ENCODE measurements around the gene CDH23. TPM values are rescaled to one million over a fixed set of nuclear protein-coding genes. Genes with fewer than 3 reads are reported as not detected.

The CDH23 gene
- polyA plus RNA-seq, 2 of the 4 experiments (the other 2 are of a cell fraction): 1.1 to 2.3 TPM

- ATAC-seq (peak; percentile 2 to 10; a peak in 3 of 6 replicates), DNase-seq (ENCODE audit: low read depth in 1 of 2, low spot score in 1 of 2) (peak; percentile 40 to 57), FAIRE-seq (no peak)
- Histone ChIP-seq H3K27ac (peak overlapping the region; percentile 79 to 98), H3K4me2 (peak overlapping the region; percentile 95), H3K4me1 (peaks cover 62% of the 10 kb centered on the region), H3K4me3 (peak overlapping the region; percentile 64; the same call in 2 of the 3 replicates), H3K9me3 (no peaks in the 10 kb centered on the region)
- CTCF ChIA-PET: interaction anchor here (1.0 to 4.9 kb wide), 22 partner anchors 10 to 458 kb away, joined by 3 to 42 read pairs (median 10); partner anchors contain the start of genes C10orf105 and SLC29A3
- TF ChIP-seq EP300 (IDR thresholded peaks at IDR 0.05) (no peak), TP53 (CRISPR knock-in tag; IDR thresholded peaks at IDR 0.05) (no peak), EHMT2 (IDR thresholded peaks at IDR 0.05; ENCODE audit: low read depth) (no peak), GATA3 (IDR thresholded peaks at IDR 0.05; ENCODE audit: borderline replicate concordance) (no peak), CHD2 (IDR thresholded peaks at IDR 0.05; ENCODE audit: low read length, partially characterized antibody) (no peak), FOSL2 (IDR thresholded peaks at IDR 0.05) (peak; percentile 9; the same call in 1 of the 2 replicates), FOSL2 (CRISPR knock-in tag; IDR thresholded peaks at IDR 0.05) (peak; percentile 84)
- TF ChIP-seq, protein P1, sequence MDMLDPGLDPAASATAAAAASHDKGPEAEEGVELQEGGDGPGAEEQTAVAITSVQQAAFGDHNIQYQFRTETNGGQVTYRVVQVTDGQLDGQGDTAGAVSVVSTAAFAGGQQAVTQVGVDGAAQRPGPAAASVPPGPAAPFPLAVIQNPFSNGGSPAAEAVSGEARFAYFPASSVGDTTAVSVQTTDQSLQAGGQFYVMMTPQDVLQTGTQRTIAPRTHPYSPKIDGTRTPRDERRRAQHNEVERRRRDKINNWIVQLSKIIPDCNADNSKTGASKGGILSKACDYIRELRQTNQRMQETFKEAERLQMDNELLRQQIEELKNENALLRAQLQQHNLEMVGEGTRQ (IDR thresholded peaks at IDR 0.05): no peak
- 0% methylated on average over 1 of the region's 2 CpGs for WGBS (ENCODE audit: missing lambda C conversion rate)
- POLR2A ChIA-PET: interaction anchor here (0.6 to 1.4 kb wide), 2 partner anchors 40 to 376 kb away, joined by 5 to 6 read pairs; partner anchors contain the start of gene CDH23
These were observed 375.3 kb downstream of the CDH23 start for GRCh38 chr10:71771821-71772617.

GRCh38 chr10:71772832-71773220 lies 376.1 kb downstream of the CDH23 start:
- Histone ChIP-seq H3K9me3 (no peaks in the 10 kb centered on the region), H3K4me2 (peak overlapping the region; percentile 95), H3K4me1 (peaks cover 55% of the 10 kb centered on the region), H3K4me3 (peak overlapping the region; percentile 64), H3K27ac (peak overlapping the region; percentile 79 to 98)
- POLR2A ChIA-PET: interaction anchor here (0.6 to 2.4 kb wide), 7 partner anchors 9 to 376 kb away, joined by 3 to 10 read pairs (median 5); partner anchors contain the start of genes CDH23 and PSAP
- DNase-seq (ENCODE audit: low read depth in 1 of 2, low spot score in 1 of 2): no peak
- CTCF ChIA-PET: interaction anchor here (0.6 to 4.9 kb wide), 47 partner anchors 8 to 940 kb away, joined by 3 to 42 read pairs (median 6); partner anchors contain the start of genes C10orf105, CDH23 and SLC29A3
- no peak for FAIRE-seq
- 36% methylated on average over 4 of the region's 4 CpGs for WGBS (ENCODE audit: missing lambda C conversion rate)
- TF ChIP-seq MAFK (IDR thresholded peaks at IDR 0.05; ENCODE audit: partially characterized antibody): no peak
- TF ChIP-seq NR3C1 (IDR thresholded peaks at IDR 0.05): no peak
- ATAC-seq: peak; percentile 39 to 46

DNA sequence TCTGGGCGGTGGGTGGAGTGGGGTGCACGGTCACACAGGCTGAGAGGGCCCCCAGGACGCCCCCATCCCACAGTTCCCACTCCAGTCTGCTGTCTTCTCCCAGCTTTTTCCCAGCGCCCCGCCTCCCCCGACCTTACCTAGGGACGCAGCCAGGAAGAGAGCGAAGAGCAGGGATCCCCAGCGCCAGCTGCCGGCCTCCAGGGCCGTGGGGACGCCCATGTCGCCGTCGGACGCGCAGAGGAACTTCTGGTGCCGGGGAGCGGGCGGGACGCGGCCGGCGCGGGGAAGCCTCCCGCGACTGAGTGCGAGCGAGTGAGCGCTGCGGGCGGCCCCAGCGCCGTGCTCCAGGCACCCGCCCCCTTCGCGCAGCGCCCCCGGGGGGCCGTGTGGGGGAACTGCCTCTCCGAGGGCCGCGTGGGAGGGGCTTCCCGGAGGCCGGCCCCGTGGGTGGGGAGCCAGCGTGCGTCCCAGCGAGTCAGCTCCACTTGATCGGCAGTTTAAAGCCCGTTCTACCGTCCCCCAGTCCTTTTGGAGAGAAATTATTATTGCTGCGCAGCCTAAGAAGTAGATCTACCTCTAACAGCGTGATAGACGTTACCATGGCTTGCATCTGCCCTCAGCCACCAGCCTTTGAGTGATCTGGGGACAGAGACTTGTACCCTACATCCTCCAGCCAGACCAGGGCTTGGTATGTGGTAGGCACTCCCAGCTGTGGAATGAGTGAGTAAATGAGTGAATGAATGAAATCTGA lies 376.7 kb downstream of the CDH23 start, which contains the start of gene VSIR:
Gene VSIR, minus strand, starts transcription at position 300 of the 751 bp plus-strand sequence. Its CDS starts 81 bp downstream, at position 219.
- H3K4me3 ChIP-seq: peak within 1 kb of the TSS; percentile 64
- ChIA-PET POLR2A (interaction anchor here (0.6 to 2.4 kb wide), 11 partner anchors 9 to 377 kb away, joined by 3 to 10 read pairs (median 4); partner anchors contain the start of genes CDH23 and PSAP), CTCF (interaction anchor here (0.6 to 4.9 kb wide), 59 partner anchors 8 to 941 kb away, joined by 3 to 42 read pairs (median 4); partner anchors contain the start of genes C10orf105, CDH23 and SLC29A3)
- DNase-seq (ENCODE audit: low read depth in 1 of 2, low spot score in 1 of 2) (peak; percentile 81 to 82), FAIRE-seq (no peak), ATAC-seq (peak; percentile 85 to 91)
- peak within 1 kb of the TSS; percentile 95 for H3K4me2 ChIP-seq
- 4% methylated on average over 32 of the region's 55 CpGs for WGBS (ENCODE audit: missing lambda C conversion rate)
- peak within 1 kb of the TSS; percentile 79 to 98 for H3K27ac ChIP-seq
- peaks cover 49% of the 10 kb centered on the region for H3K4me1 ChIP-seq
- H3K9me3 ChIP-seq: no peaks in the 10 kb centered on the region
- TF ChIP-seq CHD4 (IDR thresholded peaks at IDR 0.05; ENCODE audit: borderline replicate concordance) (no peak), REST (IDR thresholded peaks at IDR 0.05) (no peak), CBX2 (IDR thresholded peaks at IDR 0.05; ENCODE audit: borderline replicate concordance, low read depth) (no peak), EHF (CRISPR knock-in tag; IDR thresholded peaks at IDR 0.05) (no peak), EP300 (IDR thresholded peaks at IDR 0.05) (no peak), HEYL (CRISPR knock-in tag; IDR thresholded peaks at IDR 0.05) (no peak), ESRRA (IDR thresholded peaks at IDR 0.05; ENCODE audit: borderline replicate concordance, low read length) (no peak), PHF8 (IDR thresholded peaks at IDR 0.05; ENCODE audit: borderline replicate concordance, low read depth) (peak; percentile 74), RCOR1 (IDR thresholded peaks at IDR 0.05; ENCODE audit: low read depth, low read length) (no peak), RFX5 (IDR thresholded peaks at IDR 0.05) (no peak), MYC (IDR thresholded peaks at IDR 0.05; ENCODE audit: borderline replicate concordance, low read length) (peak; percentile 75; the same call in 1 of the 2 replicates)
- TF ChIP-seq, protein P2, sequence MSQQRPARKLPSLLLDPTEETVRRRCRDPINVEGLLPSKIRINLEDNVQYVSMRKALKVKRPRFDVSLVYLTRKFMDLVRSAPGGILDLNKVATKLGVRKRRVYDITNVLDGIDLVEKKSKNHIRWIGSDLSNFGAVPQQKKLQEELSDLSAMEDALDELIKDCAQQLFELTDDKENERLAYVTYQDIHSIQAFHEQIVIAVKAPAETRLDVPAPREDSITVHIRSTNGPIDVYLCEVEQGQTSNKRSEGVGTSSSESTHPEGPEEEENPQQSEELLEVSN (IDR thresholded peaks at IDR 0.05; ENCODE audit: borderline replicate concordance, low read depth): no peak
- TF ChIP-seq, protein P3, sequence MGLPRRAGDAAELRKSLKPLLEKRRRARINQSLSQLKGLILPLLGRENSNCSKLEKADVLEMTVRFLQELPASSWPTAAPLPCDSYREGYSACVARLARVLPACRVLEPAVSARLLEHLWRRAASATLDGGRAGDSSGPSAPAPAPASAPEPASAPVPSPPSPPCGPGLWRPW (IDR thresholded peaks at IDR 0.05): no peak
- TF ChIP-seq, protein P4, sequence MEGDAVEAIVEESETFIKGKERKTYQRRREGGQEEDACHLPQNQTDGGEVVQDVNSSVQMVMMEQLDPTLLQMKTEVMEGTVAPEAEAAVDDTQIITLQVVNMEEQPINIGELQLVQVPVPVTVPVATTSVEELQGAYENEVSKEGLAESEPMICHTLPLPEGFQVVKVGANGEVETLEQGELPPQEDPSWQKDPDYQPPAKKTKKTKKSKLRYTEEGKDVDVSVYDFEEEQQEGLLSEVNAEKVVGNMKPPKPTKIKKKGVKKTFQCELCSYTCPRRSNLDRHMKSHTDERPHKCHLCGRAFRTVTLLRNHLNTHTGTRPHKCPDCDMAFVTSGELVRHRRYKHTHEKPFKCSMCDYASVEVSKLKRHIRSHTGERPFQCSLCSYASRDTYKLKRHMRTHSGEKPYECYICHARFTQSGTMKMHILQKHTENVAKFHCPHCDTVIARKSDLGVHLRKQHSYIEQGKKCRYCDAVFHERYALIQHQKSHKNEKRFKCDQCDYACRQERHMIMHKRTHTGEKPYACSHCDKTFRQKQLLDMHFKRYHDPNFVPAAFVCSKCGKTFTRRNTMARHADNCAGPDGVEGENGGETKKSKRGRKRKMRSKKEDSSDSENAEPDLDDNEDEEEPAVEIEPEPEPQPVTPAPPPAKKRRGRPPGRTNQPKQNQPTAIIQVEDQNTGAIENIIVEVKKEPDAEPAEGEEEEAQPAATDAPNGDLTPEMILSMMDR (IDR thresholded peaks at IDR 0.05): peak; percentile 93

Data from A549 (cell line).